GM19043 (cell line): ENCODE results near the gene TMEM119.

ENCODE experiments used
- ATAC-seq: cut with Tn5 transposase; IDR thresholded peaks from one replicate; pipeline ENCODE4 v1.9.1; 2021; ENCODE audit warnings: low read depth; ENCODE audit not compliant: unreplicated experiment

The TMEM119 gene

GRCh38 chr12:108553799-108554198, 44.1 kb downstream of the TMEM119 start:
- ATAC-seq: no peak

DNA sequence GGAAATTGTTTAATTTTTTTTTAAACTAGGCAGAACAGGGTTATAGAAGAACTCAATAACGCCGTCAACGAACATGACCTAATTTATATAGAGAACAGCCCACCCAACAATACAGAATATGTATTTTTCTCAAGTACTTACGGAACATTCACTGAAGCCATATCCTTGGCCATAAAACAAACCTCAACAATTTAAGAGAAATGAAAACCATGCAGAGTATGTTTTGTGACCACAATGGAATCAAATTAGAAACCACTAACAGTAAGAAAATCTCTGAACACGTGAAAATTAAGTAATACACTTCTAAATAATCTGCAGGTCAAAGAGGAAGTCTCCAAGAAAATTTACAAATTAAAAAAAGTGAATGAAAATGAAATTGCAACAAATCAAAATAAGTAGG, 46.3 kb downstream of the TMEM119 start:
- ATAC-seq: no peak

DNA sequence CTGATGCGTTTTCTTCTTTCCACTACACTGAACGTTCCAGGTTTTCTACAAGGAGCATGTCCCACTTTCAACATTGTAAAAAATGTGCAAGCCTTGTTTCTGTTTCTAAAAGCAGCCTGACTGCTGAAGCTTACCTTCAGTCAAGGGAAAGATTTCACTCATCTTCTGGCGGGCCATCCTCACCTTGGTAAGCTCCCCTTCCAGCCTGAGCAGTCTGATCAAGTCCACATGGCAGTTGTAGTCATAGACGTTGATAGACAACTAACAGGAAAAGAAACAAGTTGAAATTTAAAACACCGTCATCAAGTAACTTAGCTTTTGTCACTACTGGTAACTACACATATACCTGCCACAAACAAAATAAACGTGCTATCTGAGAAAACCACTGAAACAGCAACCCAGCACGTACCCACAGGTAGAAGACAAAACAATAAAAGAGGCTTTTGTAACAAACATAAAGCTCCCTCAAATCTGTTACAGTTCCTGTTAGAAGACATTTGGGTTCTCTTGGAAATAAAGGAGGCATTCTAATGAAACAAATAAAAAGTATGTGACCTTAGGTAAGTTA, 48.8 kb downstream of the TMEM119 start:
- ATAC-seq: no peak

DNA sequence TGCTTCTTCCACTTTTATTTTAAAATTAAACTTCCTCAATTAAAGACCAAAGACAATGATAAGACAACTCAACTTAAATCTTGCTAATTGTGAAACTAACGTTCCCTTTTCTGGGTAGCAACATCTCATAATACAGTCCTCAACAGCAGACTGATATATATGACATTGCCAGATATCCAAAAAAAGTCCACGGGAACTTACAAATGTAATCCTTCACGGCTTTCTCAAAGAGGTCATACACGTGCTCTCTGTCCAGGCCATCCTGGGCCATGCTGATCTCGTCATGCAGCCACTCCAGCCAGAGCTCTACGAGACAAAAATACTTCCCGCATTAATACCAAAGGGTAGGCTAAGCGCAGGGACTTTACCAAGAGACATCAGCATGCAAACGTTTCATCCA, 50.2 kb downstream of the TMEM119 start:
- ATAC-seq: no peak

DNA sequence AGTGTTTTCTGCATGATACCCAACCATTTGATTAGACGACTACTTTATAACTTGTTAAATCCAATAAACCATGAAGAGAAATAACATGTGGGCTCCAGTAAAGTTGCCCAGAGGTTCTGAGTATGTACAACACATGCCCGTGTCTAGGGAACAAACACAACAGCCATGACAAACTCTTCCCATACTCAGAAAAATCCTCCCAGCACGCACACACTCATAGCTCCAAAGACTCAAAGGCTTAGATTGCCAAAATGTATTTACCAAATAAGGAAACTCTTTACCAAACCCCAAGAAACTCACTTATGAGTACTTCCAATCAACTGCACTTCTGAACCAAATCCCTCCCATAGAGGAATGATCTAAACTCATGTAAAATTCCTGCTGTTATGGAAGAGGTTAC, 54.2 kb downstream of the TMEM119 start:
- no peak for ATAC-seq

DNA sequence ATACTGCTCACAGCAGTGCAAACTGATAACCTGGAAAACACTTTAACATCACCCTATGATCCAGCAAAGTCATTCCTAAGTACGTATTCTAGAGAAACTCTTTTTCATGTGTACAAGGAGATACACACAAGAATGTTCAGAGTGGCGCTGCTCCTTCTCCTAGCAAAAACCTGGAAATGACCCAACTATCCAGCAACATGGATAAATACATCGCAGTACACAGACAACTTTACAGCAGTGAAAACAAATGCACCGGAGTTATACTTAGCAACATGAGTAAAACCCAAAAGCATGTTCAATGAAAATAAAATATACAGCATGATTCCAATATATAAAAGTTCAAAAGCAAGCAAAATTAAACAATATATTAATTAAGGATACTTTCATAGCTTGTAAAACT, 55.6 kb downstream of the TMEM119 start:
- ATAC-seq: no peak
